ENCODE data around the gene MCM10.

Gene MCM10

GRCh38 chr10:13165177-13165576, 3.8 kb downstream of the MCM10 start:
- H3K27ac ChIP-seq, result no peak overlapping the region
- TF ChIP-seq ZFX (IDR thresholded peaks at IDR 0.05) (no peak), CTCF (conservative IDR thresholded peaks at IDR 0.05) (no peak)

GRCh38 chr10:13167568-13167967, 6.2 kb downstream of the MCM10 start:
- TF ChIP-seq CTCF (conservative IDR thresholded peaks at IDR 0.05) (no peak), ZFX (IDR thresholded peaks at IDR 0.05) (no peak)

GRCh38 chr10:13168781-13169180, 7.4 kb downstream of the MCM10 start:
- TF ChIP-seq ZFX (IDR thresholded peaks at IDR 0.05), result no peak
- TF ChIP-seq CTCF (conservative IDR thresholded peaks at IDR 0.05), result no peak
- H3K27ac ChIP-seq, result no peak overlapping the region

More at GRCh38 chr10:13167568-13167967, 6.2 kb downstream of the MCM10 start:
- no peak overlapping the region for H3K27ac ChIP-seq

GRCh38 chr10:13173616-13174015, 12.3 kb downstream of the MCM10 start:
- TF ChIP-seq CTCF (conservative IDR thresholded peaks at IDR 0.05), result no peak
- TF ChIP-seq ZFX (IDR thresholded peaks at IDR 0.05), result no peak
- no peak overlapping the region for H3K27ac ChIP-seq

- TF ChIP-seq CTCF (conservative IDR thresholded peaks at IDR 0.05) (no peak), ZFX (IDR thresholded peaks at IDR 0.05) (no peak)
Measured at GRCh38 chr10:13180788-13181187, 19.4 kb downstream of the MCM10 start.

GRCh38 chr10:13182424-13182823, 21.1 kb downstream of the MCM10 start:
- TF ChIP-seq CTCF (conservative IDR thresholded peaks at IDR 0.05) (no peak), ZFX (IDR thresholded peaks at IDR 0.05) (no peak)
- no peak overlapping the region for H3K27ac ChIP-seq

More at GRCh38 chr10:13180788-13181187, 19.4 kb downstream of the MCM10 start:
- no peak overlapping the region for H3K27ac ChIP-seq

- no peak for TF ChIP-seq ZFX (IDR thresholded peaks at IDR 0.05)
- no peak for TF ChIP-seq CTCF (conservative IDR thresholded peaks at IDR 0.05)
- no peak overlapping the region for H3K27ac ChIP-seq
Measured at GRCh38 chr10:13183625-13184024, 22.3 kb downstream of the MCM10 start.

Measured in C4-2B (cell line).